H1 (cell line): ENCODE data around the gene LSM11. TPM values are rescaled to one million over a fixed set of nuclear protein-coding genes. Genes with fewer than 3 reads are reported as not detected.

Experiments used
- CHD7 ChIP-seq: fragments of 300-600 bp; sonication (generic); IDR thresholded peaks from 2 replicates; pipeline ENCODE4 v1.7.1; 2012; ENCODE audit warnings: low read length, moderate library complexity, mild to moderate bottlenecking, inconsistent platforms; ENCODE audit not compliant: insufficient replicate concordance
- CREB1 ChIP-seq: IDR thresholded peaks from 2 replicates; pipeline ENCODE4 v1.6.1; 2012; ENCODE audit warnings: inconsistent platforms
- GABPA ChIP-seq: IDR thresholded peaks from 2 replicates; pipeline ENCODE4 v1.6.1; 2011; ENCODE audit warnings: mild to moderate bottlenecking, low read length, moderate library complexity, borderline replicate concordance; ENCODE audit not compliant: insufficient read depth
- HDAC2 ChIP-seq, 2 experiments: fragments of 300-600 bp in 1 of 2; sonication (generic) in 1 of 2; IDR thresholded peaks; 2 replicates each; pipeline ENCODE4 v1.6.1; 2011 to 2012; ENCODE audit warnings: low read depth in 2 of 2, low read length in 2 of 2, mild to moderate bottlenecking in 2 of 2, moderate library complexity in 2 of 2, borderline replicate concordance in 1 of 2, inconsistent platforms in 1 of 2
- KDM4A ChIP-seq: IDR thresholded peaks from one replicate; pipeline ENCODE4 v1.7.1; 2012; ENCODE audit warnings: low read depth, mild to moderate bottlenecking, moderate library complexity, low read length, inconsistent platforms; ENCODE audit not compliant: severe bottlenecking
- MAFK ChIP-seq: IDR thresholded peaks from 2 replicates; pipeline ENCODE4 v1.6.1; 2012; ENCODE audit warnings: low read depth, mild to moderate bottlenecking, improper control_type of control experiment, low read length
- NRF1 ChIP-seq: IDR thresholded peaks from 2 replicates; pipeline ENCODE4 v1.6.1; 2011; ENCODE audit warnings: mild to moderate bottlenecking, low read depth, low read length, improper control_type of control experiment
- SIRT6 ChIP-seq: IDR thresholded peaks from one replicate; pipeline ENCODE4 v1.7.1; 2012; ENCODE audit warnings: low read length, inconsistent platforms
- SRF ChIP-seq: IDR thresholded peaks from 2 replicates; pipeline ENCODE4 v1.6.1; 2011; ENCODE audit warnings: mild to moderate bottlenecking, low read depth, low read length, moderate library complexity
- SUZ12 ChIP-seq: fragments of 200-600 bp; sonication (generic); IDR thresholded peaks from 2 replicates; pipeline ENCODE4 v1.6.1; 2012; ENCODE audit warnings: mild to moderate bottlenecking, inconsistent platforms, low read length, moderate library complexity, mixed read lengths
- TAF1 ChIP-seq: IDR thresholded peaks from 2 replicates; pipeline ENCODE4 v1.6.1; 2011; ENCODE audit warnings: mild to moderate bottlenecking, low read depth, low read length
- ZNF274 ChIP-seq: IDR thresholded peaks from 2 replicates; pipeline ENCODE4 v1.7.0; 2012; ENCODE audit warnings: low read length, borderline replicate concordance; ENCODE audit errors: extremely low read depth
- polyA plus RNA-seq, 7 experiments: library from polyadenylated mRNA; depleted of rRNA in 3 of 7; stranded (reverse) in 5 of 7; unstranded in 2 of 7; fragments of >200 nt in 5 of 7; fragments of 200-250 nt in 2 of 7; gene quantifications; 1 replicate in 5 of 7; 2 replicates in 1 of 7; 4 replicates in 1 of 7; pipeline versions ENCODE4 v1.2.1 to v1.2.3, GENCODE V29; 2011 to 2013; ENCODE audit warnings: missing spikeins in 2 of 7, mixed read lengths in 2 of 7
- total RNA-seq: library from RNA; stranded (reverse); fragmentation: NEBNext Ultra II Directional; extraction: Animal tissue kit (Norgen Biotek cat#: 25700); gene quantifications from 2 replicates; pipeline ENCODE4 v1.2.1, GENCODE V29; 2021

Gene LSM11
- total and polyA plus RNA-seq, 2 of the 8 experiments (the other 6 are each of a cell fraction or from before 2014, with no cell fraction given): 1.8 to 3.9 TPM

- TF ChIP-seq CHD7 (no peak), KDM4A (no peak), TAF1 (no peak), SRF (no peak), ZNF274 (no peak), SIRT6 (no peak), HDAC2 (IDR thresholded peaks at IDR 0.05; ENCODE audit: borderline replicate concordance in 1 of 2, low read depth in 2 of 2, low read length in 2 of 2) (no peak), GABPA (no peak), SUZ12 (no peak), MAFK (no peak), NRF1 (no peak), CREB1 (no peak)
Observed at GRCh38 chr5:157785801-157786200, 42.3 kb downstream of the LSM11 start (continued).
